ENCODE results near the gene RHBDL1. TPM values are rescaled to one million over a fixed set of nuclear protein-coding genes. Genes with fewer than 3 reads are reported as not detected.
A peak's percentile ranks its signal among the peaks of the same experiment; 100 is the strongest.

RHBDL1 gene
- total and polyA plus RNA-seq, 2 experiments from 2014 or later: 8.4 to 10.1 TPM

GRCh38 chr16:681746-682427, 6.4 kb downstream of the RHBDL1 start:
- H3F3A ChIP-seq (replicated peaks; ENCODE audit: low read depth): peaks cover 24% of the 10 kb centered on the region

GRCh38 chr16:682493-683395, 7.3 kb downstream of the RHBDL1 start:
- Histone ChIP-seq H3K27me3 (ENCODE audit: insufficient read depth) (no peaks in the 10 kb centered on the region), H4K20me1 (replicated peaks; ENCODE audit: insufficient read depth) (peaks cover 14% of the 10 kb centered on the region; the same call in 1 of the 2 replicates), H3F3A (replicated peaks; ENCODE audit: low read depth) (peaks cover 24% of the 10 kb centered on the region), H3K4me2 (peak overlapping the region; percentile 84), H3K4me3 (peak overlapping the region; percentile 72), H3K79me2 (replicated peaks; ENCODE audit: insufficient read depth) (peaks cover 9% of the 10 kb centered on the region; the same call in 1 of the 2 replicates), H3K27ac (ENCODE audit: low read depth) (no peak overlapping the region), H3K36me3 (ENCODE audit: insufficient read depth) (no peaks in the 10 kb centered on the region; the same call in 1 of the 2 replicates), H3K9me2 (ENCODE audit: insufficient read depth) (no peaks in the 10 kb centered on the region), H2AFZ (no peak overlapping the region), H3K4me1 (ENCODE audit: insufficient read depth) (peaks cover 5% of the 10 kb centered on the region; the same call in 1 of the 2 replicates)
- Mint-ChIP-seq H3K36me3 (ENCODE audit: low read depth) (peaks cover 34% of the 10 kb centered on the region), H3K27me3 (ENCODE audit: insufficient read depth, low read depth, poor library complexity) (peaks cover 23% of the 10 kb centered on the region), H3K4me1 (peaks cover 20% of the 10 kb centered on the region), H3K9me3 (no peaks in the 10 kb centered on the region; the same call in 1 of the 3 replicates), H3K27ac (no peak overlapping the region), H3K4me3 (peak overlapping the region; percentile 84)
- ATAC-seq (no peak), DNase-seq (ENCODE audit: low spot score) (no peak)
- TF ChIP-seq STAT1 (IDR thresholded peaks at IDR 0.05; ENCODE audit: unreplicated experiment): no peak
- TF ChIP-seq POLR2AphosphoS5 (IDR thresholded peaks at IDR 0.05; ENCODE audit: low read depth): no peak
- TF ChIP-seq, protein P1, sequence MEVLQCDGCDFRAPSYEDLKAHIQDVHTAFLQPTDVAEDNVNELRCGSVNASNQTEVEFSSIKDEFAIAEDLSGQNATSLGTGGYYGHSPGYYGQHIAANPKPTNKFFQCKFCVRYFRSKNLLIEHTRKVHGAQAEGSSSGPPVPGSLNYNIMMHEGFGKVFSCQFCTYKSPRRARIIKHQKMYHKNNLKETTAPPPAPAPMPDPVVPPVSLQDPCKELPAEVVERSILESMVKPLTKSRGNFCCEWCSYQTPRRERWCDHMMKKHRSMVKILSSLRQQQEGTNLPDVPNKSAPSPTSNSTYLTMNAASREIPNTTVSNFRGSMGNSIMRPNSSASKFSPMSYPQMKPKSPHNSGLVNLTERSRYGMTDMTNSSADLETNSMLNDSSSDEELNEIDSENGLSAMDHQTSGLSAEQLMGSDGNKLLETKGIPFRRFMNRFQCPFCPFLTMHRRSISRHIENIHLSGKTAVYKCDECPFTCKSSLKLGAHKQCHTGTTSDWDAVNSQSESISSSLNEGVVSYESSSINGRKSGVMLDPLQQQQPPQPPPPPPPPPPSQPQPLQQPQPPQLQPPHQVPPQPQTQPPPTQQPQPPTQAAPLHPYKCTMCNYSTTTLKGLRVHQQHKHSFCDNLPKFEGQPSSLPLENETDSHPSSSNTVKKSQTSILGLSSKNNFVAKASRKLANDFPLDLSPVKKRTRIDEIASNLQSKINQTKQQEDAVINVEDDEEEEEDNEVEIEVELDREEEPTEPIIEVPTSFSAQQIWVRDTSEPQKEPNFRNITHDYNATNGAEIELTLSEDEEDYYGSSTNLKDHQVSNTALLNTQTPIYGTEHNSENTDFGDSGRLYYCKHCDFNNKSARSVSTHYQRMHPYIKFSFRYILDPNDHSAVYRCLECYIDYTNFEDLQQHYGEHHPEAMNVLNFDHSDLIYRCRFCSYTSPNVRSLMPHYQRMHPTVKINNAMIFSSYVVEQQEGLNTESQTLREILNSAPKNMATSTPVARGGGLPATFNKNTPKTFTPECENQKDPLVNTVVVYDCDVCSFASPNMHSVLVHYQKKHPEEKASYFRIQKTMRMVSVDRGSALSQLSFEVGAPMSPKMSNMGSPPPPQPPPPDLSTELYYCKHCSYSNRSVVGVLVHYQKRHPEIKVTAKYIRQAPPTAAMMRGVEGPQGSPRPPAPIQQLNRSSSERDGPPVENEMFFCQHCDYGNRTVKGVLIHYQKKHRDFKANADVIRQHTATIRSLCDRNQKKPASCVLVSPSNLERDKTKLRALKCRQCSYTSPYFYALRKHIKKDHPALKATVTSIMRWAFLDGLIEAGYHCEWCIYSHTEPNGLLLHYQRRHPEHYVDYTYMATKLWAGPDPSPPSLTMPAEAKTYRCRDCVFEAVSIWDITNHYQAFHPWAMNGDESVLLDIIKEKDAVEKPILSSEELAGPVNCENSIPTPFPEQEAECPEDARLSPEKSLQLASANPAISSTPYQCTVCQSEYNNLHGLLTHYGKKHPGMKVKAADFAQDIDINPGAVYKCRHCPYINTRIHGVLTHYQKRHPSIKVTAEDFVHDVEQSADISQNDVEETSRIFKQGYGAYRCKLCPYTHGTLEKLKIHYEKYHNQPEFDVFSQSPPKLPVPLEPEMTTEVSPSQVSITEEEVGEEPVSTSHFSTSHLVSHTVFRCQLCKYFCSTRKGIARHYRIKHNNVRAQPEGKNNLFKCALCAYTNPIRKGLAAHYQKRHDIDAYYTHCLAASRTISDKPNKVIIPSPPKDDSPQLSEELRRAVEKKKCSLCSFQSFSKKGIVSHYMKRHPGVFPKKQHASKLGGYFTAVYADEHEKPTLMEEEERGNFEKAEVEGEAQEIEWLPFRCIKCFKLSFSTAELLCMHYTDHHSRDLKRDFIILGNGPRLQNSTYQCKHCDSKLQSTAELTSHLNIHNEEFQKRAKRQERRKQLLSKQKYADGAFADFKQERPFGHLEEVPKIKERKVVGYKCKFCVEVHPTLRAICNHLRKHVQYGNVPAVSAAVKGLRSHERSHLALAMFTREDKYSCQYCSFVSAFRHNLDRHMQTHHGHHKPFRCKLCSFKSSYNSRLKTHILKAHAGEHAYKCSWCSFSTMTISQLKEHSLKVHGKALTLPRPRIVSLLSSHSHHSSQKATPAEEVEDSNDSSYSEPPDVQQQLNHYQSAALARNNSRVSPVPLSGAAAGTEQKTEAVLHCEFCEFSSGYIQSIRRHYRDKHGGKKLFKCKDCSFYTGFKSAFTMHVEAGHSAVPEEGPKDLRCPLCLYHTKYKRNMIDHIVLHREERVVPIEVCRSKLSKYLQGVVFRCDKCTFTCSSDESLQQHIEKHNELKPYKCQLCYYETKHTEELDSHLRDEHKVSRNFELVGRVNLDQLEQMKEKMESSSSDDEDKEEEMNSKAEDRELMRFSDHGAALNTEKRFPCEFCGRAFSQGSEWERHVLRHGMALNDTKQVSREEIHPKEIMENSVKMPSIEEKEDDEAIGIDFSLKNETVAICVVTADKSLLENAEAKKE (CRISPR knock-in tag; IDR thresholded peaks at IDR 0.05): no peak

More at GRCh38 chr16:681746-682427, 6.4 kb downstream of the RHBDL1 start:
- peaks cover 14% of the 10 kb centered on the region; the same call in 1 of the 2 replicates for H4K20me1 ChIP-seq (replicated peaks; ENCODE audit: insufficient read depth)
- H3K4me2 ChIP-seq: peak overlapping the region; percentile 86
- H2AFZ ChIP-seq: no peak overlapping the region
- peaks cover 31% of the 10 kb centered on the region for H3K36me3 Mint-ChIP-seq (ENCODE audit: low read depth)
- peaks cover 23% of the 10 kb centered on the region for H3K4me1 Mint-ChIP-seq
- H3K27ac Mint-ChIP-seq: no peak overlapping the region
- peaks cover 9% of the 10 kb centered on the region; the same call in 1 of the 2 replicates for H3K79me2 ChIP-seq (replicated peaks; ENCODE audit: insufficient read depth)
- peaks cover 13% of the 10 kb centered on the region; the same call in 1 of the 2 replicates for H3K4me1 ChIP-seq (ENCODE audit: insufficient read depth)
- DNase-seq (ENCODE audit: low spot score) (no peak), ATAC-seq (no peak)
- H3K36me3 ChIP-seq (ENCODE audit: insufficient read depth): no peaks in the 10 kb centered on the region; the same call in 1 of the 2 replicates
- peak overlapping the region; percentile 71; the same call in 1 of the 2 replicates for H3K4me3 ChIP-seq
- no peaks in the 10 kb centered on the region for H3K27me3 ChIP-seq (ENCODE audit: insufficient read depth)
- TF ChIP-seq CREB1 (CRISPR knock-in tag; IDR thresholded peaks at IDR 0.05; ENCODE audit: low read depth) (no peak), POLR2AphosphoS5 (IDR thresholded peaks at IDR 0.05; ENCODE audit: low read depth) (peak; percentile 3; the same call in 1 of the 2 replicates)
- H3K27ac ChIP-seq (ENCODE audit: low read depth): no peak overlapping the region
- H3K4me3 Mint-ChIP-seq: peak overlapping the region; percentile 84
- no peaks in the 10 kb centered on the region for H3K9me2 ChIP-seq (ENCODE audit: insufficient read depth)
- no peaks in the 10 kb centered on the region; the same call in 1 of the 3 replicates for H3K9me3 Mint-ChIP-seq
- peaks cover 23% of the 10 kb centered on the region for H3K27me3 Mint-ChIP-seq (ENCODE audit: insufficient read depth, low read depth, poor library complexity)
